ENCODE data around the gene ANTXR1.

Gene ANTXR1

GRCh38 chr2:69285379-69285894, 272.5 kb downstream of the ANTXR1 start:
- no peak overlapping the region for H3K4me3 ChIP-seq (ENCODE audit: low read depth, low read length)
- no peak for DNase-seq
- TF ChIP-seq, protein P1, sequence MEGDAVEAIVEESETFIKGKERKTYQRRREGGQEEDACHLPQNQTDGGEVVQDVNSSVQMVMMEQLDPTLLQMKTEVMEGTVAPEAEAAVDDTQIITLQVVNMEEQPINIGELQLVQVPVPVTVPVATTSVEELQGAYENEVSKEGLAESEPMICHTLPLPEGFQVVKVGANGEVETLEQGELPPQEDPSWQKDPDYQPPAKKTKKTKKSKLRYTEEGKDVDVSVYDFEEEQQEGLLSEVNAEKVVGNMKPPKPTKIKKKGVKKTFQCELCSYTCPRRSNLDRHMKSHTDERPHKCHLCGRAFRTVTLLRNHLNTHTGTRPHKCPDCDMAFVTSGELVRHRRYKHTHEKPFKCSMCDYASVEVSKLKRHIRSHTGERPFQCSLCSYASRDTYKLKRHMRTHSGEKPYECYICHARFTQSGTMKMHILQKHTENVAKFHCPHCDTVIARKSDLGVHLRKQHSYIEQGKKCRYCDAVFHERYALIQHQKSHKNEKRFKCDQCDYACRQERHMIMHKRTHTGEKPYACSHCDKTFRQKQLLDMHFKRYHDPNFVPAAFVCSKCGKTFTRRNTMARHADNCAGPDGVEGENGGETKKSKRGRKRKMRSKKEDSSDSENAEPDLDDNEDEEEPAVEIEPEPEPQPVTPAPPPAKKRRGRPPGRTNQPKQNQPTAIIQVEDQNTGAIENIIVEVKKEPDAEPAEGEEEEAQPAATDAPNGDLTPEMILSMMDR (IDR thresholded peaks at IDR 0.05; ENCODE audit: low read depth, low read length): no peak
- H3K27ac ChIP-seq: no peak overlapping the region
- H3K36me3 ChIP-seq: no peaks in the 10 kb centered on the region
- peaks cover 2% of the 10 kb centered on the region for H3K9me3 ChIP-seq (ENCODE audit: severe bottlenecking)
- H3K27me3 ChIP-seq (ENCODE audit: insufficient read depth, low read depth, severe bottlenecking): no peaks in the 10 kb centered on the region

GRCh38 chr2:69287544-69287943, 274.6 kb downstream of the ANTXR1 start:
- Histone ChIP-seq H3K9me3 (ENCODE audit: severe bottlenecking) (no peaks in the 10 kb centered on the region), H3K4me3 (ENCODE audit: low read depth, low read length) (no peak overlapping the region), H3K36me3 (no peaks in the 10 kb centered on the region), H3K27me3 (ENCODE audit: insufficient read depth, low read depth, severe bottlenecking) (no peaks in the 10 kb centered on the region), H3K27ac (no peak overlapping the region)
- TF ChIP-seq, protein P1 (IDR thresholded peaks at IDR 0.05; ENCODE audit: low read depth, low read length): no peak
- DNase-seq: no peak

DNA sequence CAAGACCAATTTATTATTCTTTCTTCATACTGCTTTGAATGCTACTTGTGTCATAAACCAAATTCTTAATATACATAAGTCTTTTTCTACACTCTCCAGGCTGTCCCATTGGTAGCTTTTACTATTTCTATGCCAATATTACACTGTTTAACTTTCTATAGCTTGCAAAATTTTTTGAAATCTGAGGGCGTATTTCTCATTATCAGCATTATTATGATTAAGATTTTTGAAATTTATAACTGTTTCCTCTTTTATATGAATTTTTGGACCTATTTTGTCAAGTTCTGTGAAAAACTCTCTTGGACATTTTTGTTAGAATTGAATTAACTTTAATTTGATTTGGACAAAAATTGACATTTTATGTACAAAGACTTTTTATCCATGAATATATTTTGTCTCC, 275.4 kb downstream of the ANTXR1 start:
- no peaks in the 10 kb centered on the region for H3K27me3 ChIP-seq (ENCODE audit: insufficient read depth, low read depth, severe bottlenecking)
- H3K36me3 ChIP-seq: no peaks in the 10 kb centered on the region
- DNase-seq: no peak
- TF ChIP-seq, protein P1 (IDR thresholded peaks at IDR 0.05; ENCODE audit: low read depth, low read length): no peak
- H3K9me3 ChIP-seq (ENCODE audit: severe bottlenecking): no peaks in the 10 kb centered on the region
- H3K27ac ChIP-seq: no peak overlapping the region
- no peak overlapping the region for H3K4me3 ChIP-seq (ENCODE audit: low read depth, low read length)

- TF ChIP-seq, protein P1 (IDR thresholded peaks at IDR 0.05; ENCODE audit: low read depth, low read length): no peak
- Histone ChIP-seq H3K36me3 (no peaks in the 10 kb centered on the region), H3K27ac (no peak overlapping the region)
These were observed 278.1 kb downstream of the ANTXR1 start for GRCh38 chr2:69291004-69291650.

GRCh38 chr2:69291721-69292120, 278.7 kb downstream of the ANTXR1 start:
- Histone ChIP-seq H3K9me3 (ENCODE audit: severe bottlenecking) (no peaks in the 10 kb centered on the region), H3K27me3 (ENCODE audit: insufficient read depth, low read depth, severe bottlenecking) (no peaks in the 10 kb centered on the region), H3K36me3 (no peaks in the 10 kb centered on the region), H3K27ac (no peak overlapping the region), H3K4me3 (ENCODE audit: low read depth, low read length) (no peak overlapping the region)
- DNase-seq: no peak
- TF ChIP-seq, protein P1 (IDR thresholded peaks at IDR 0.05; ENCODE audit: low read depth, low read length): no peak

More at GRCh38 chr2:69291004-69291650, 278.1 kb downstream of the ANTXR1 start:
- no peaks in the 10 kb centered on the region for H3K9me3 ChIP-seq (ENCODE audit: severe bottlenecking)
- no peak for DNase-seq
- H3K27me3 ChIP-seq (ENCODE audit: insufficient read depth, low read depth, severe bottlenecking): no peaks in the 10 kb centered on the region
- no peak overlapping the region for H3K4me3 ChIP-seq (ENCODE audit: low read depth, low read length)

DNA sequence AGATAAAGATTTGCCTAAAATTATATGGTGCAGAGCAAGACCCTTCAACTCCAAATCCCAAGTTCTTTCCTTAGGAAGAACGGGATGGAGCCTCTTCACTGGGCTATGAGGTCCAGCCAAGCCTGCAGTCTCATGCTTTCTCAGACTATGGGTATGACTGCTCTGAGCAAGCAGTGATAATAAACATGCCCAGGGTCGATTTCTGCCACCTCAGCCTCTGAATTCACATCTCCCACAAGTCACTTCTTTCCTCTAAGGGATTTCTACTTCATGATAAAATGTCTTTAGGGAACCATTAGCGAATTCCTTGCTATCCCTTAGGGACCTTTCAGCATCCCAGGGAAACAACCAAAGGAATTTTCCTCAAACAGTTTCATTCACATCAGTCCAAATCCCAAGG, 279.3 kb downstream of the ANTXR1 start:
- DNase-seq: no peak
- Histone ChIP-seq H3K36me3 (no peaks in the 10 kb centered on the region), H3K27me3 (ENCODE audit: insufficient read depth, low read depth, severe bottlenecking) (no peaks in the 10 kb centered on the region), H3K4me3 (ENCODE audit: low read depth, low read length) (no peak overlapping the region), H3K27ac (no peak overlapping the region), H3K9me3 (ENCODE audit: severe bottlenecking) (no peaks in the 10 kb centered on the region)
- TF ChIP-seq, protein P1 (IDR thresholded peaks at IDR 0.05; ENCODE audit: low read depth, low read length): no peak
